IPS DF 6.9 (cell line): ENCODE data around the gene GALNT18.

Experiments
- DNase-seq: peaks from one replicate; pipeline ENCODE4 v3.0.0-alpha.2; 2013; ENCODE audit warnings: low read depth, low spot score
- H3K27ac ChIP-seq: one replicate; pipeline ENCODE4 v1.5.1; 2013; ENCODE audit warnings: low read length, control low read depth
- H3K27me3 ChIP-seq: 2 replicates; pipeline ENCODE4 v1.6.1; 2013; ENCODE audit warnings: mild to moderate bottlenecking, low read length; ENCODE audit not compliant: control insufficient read depth, insufficient read depth
- H3K36me3 ChIP-seq: 2 replicates; pipeline ENCODE4 v1.6.1; 2013; ENCODE audit warnings: low read length; ENCODE audit not compliant: control insufficient read depth, insufficient read depth
- H3K4me1 ChIP-seq: 2 replicates; pipeline ENCODE4 v1.6.1; 2013; ENCODE audit warnings: low read length; ENCODE audit not compliant: control insufficient read depth, insufficient read depth
- H3K4me3 ChIP-seq: 2 replicates; pipeline ENCODE4 v1.5.1; 2013; ENCODE audit warnings: mild to moderate bottlenecking, low read length
- H3K9me3 ChIP-seq: 2 replicates; pipeline ENCODE4 v1.6.1; 2013; ENCODE audit warnings: low read length, inconsistent platforms; ENCODE audit not compliant: control insufficient read depth, insufficient read depth
- WGBS: extraction: QIAGEN DNeasy Blood & Tissue Kit; methylation state at CpG from one replicate; pipeline ENCODE4 v1.1.7; 2013; ENCODE audit warnings: mixed read lengths, missing lambda C conversion rate; ENCODE audit not compliant: insufficient read length, insufficient coverage; 5-methylcytosine and 5-hydroxymethylcytosine counted together

Gene GALNT18

DNA sequence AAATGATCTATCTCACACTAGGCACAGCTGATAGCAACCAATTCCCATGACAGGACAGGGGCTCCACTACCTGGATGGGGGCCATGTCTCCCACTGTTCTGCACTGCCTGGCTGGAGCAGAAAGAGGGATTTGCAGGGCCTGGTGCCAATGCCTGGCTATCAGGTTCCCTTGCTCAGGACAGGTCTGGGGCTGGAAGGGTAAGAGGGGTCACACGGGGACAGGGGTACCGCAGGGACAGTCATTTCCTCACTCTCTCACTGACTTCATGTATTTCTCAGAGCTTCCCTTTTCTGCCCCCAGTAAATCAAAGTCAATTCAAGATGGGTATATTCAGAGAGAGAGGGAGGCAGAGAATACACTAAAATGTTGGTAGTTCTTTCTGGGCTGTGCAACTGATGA lies 149.7 kb downstream of the GALNT18 start:
- DNase-seq, result no peak
- Histone ChIP-seq H3K4me1 (no peaks in the 10 kb centered on the region), H3K9me3 (no peaks in the 10 kb centered on the region), H3K27ac (no peak overlapping the region), H3K27me3 (no peaks in the 10 kb centered on the region), H3K4me3 (no peak overlapping the region), H3K36me3 (0 out of 2 replicates have a peak, but pooled peaks cover 3% of the 10 kb centered on the region)
- no CpG with 5 or more reads among the region's 2 CpGs for WGBS

DNA sequence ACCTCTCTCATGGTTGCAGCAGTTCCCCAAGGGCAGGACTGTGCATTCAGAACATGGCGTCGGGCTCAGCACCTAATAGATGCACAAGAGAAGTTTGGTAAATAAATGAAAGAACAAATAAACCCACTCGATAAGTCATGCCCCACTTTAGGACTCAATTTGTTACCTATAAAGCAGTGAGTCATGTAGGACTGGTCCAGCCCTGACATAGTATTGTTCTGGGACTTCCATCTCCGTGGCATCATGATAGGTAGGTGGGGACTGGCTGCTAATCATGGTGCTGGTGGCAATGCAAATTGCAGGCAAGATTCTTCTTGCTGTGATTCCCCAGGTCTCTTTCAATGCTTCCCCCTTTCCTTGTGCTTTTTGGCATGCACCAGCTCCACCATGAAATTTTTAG lies 150.6 kb downstream of the GALNT18 start:
- H3K4me3 ChIP-seq, result no peak overlapping the region
- H3K27ac ChIP-seq, result no peak overlapping the region
- no peaks in the 10 kb centered on the region for H3K27me3 ChIP-seq
- no peak for DNase-seq
- H3K36me3 ChIP-seq, result 0 out of 2 replicates have a peak, but pooled peaks cover 3% of the 10 kb centered on the region
- no peaks in the 10 kb centered on the region for H3K9me3 ChIP-seq
- H3K4me1 ChIP-seq, result no peaks in the 10 kb centered on the region
- WGBS, result no CpG with 5 or more reads among the region's 4 CpGs

DNA sequence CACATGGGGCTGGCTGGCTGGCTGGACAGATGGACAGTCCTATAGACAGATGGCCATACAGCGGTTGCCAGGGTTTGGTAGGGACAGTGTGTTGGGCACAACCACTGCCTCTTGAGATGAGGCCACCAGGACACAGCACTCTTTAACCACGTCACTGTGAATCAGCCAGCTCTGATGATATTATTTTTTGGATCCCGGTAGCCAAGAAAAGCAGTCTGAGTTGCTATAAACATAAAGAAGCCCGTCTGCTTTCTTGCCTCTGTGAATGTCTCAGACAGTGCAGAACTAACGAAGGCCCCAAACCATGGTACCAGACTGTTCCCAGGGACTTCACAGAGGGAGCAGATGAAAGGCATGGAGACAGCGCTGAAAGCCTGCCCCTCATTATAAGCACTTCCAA lies 152.9 kb downstream of the GALNT18 start:
- Histone ChIP-seq H3K4me1 (no peaks in the 10 kb centered on the region), H3K4me3 (no peak overlapping the region), H3K36me3 (0 out of 2 replicates have a peak, but pooled peaks cover 3% of the 10 kb centered on the region), H3K9me3 (no peaks in the 10 kb centered on the region), H3K27me3 (no peaks in the 10 kb centered on the region), H3K27ac (no peak overlapping the region)
- WGBS, result no CpG with 5 or more reads among the region's 6 CpGs
- DNase-seq, result no peak

DNA sequence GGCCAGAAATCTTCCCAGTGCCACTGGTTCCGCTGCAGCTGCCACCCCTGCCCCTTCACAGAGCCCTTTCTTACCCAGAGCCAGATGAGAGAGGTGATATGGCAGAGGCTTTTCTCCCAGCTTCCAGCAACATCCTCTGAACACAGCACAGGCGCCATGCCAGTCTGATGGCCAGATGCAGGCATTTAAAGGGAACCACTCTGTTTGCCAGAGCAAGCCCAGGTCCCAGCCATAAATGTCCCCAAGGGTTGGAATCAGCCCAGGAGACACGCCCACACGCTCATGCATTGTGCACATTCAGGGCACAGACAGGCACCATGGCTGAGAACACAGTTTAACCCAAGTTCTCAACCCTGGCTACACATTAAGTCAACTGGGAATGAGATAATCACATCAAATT lies 154.5 kb downstream of the GALNT18 start:
- Histone ChIP-seq H3K9me3 (no peaks in the 10 kb centered on the region), H3K27me3 (no peaks in the 10 kb centered on the region), H3K4me1 (no peaks in the 10 kb centered on the region), H3K36me3 (0 out of 2 replicates have a peak, but pooled peaks cover 3% of the 10 kb centered on the region), H3K4me3 (no peak overlapping the region), H3K27ac (no peak overlapping the region)
- no peak for DNase-seq
- no CpG with 5 or more reads among the region's 4 CpGs for WGBS

DNA sequence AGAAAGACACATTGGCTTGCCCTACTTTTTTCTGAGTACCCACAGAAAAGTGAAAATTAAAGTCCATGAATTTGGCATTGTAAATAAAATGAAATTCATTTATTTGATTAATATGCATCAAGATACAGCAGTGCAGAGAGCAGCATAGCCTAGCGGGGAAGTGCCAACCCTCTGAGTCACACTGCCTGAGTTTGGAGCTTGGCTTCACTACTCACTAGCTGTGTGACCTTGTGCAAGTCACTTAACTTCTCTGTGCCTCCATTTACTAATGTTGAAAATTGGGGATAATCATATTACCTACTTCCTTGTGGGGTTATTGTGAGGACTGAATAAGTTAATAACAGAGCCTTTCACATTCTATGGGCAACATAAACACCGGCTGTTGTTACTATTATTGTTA lies 157.2 kb downstream of the GALNT18 start:
- WGBS, result no CpG with 5 or more reads among the region's 2 CpGs
- Histone ChIP-seq H3K9me3 (no peaks in the 10 kb centered on the region), H3K27ac (no peak overlapping the region), H3K4me3 (no peak overlapping the region), H3K4me1 (no peaks in the 10 kb centered on the region), H3K27me3 (no peaks in the 10 kb centered on the region), H3K36me3 (0 out of 2 replicates have a peak, but pooled peaks cover 3% of the 10 kb centered on the region)
- no peak for DNase-seq

DNA sequence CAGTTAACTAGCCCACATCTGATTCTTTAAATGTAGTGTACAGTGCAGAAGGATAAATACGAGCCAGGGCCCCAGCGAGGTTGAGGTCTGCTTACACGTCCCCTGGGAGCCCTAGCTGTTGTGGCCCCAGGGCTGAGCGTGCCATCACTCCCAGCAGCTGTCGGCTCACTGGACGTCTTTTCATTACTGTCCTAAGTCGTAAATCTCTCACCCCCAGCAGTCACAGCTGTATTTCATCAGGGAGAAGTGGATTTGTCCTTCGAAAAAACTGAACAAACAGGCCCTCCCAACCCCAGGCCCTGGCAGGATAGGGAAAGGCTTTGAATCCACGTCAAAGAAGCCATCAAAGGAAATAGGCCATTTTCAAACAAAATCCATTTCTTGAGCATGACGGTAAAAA lies 158.4 kb downstream of the GALNT18 start:
- no CpG with 5 or more reads among the region's 10 CpGs for WGBS
- Histone ChIP-seq H3K4me3 (no peak overlapping the region), H3K4me1 (no peaks in the 10 kb centered on the region), H3K27me3 (no peaks in the 10 kb centered on the region), H3K36me3 (0 out of 2 replicates have a peak, but pooled peaks cover 3% of the 10 kb centered on the region), H3K9me3 (no peaks in the 10 kb centered on the region), H3K27ac (no peak overlapping the region)
- no peak for DNase-seq

DNA sequence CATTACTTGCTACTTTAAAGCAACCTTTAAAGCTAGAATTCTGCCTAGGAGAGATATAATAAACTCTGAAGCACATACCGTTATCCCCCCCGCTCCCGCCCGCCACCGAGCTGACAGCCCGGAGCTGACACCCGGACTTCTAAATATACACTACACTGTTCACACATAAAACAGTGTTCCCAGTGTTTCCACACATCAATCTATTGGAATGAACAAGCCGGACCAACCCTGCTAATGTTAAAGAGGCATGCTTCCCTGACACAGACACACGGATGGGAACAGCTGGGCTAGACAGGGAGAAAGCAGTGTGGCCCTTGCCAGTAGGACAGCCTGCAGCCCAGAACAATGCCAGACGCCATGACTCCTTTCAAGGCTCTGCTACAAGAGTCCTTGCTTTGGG lies 160.3 kb downstream of the GALNT18 start:
- no peaks in the 10 kb centered on the region for H3K36me3 ChIP-seq
- no peak overlapping the region for H3K27ac ChIP-seq
- DNase-seq, result no peak
- H3K4me3 ChIP-seq, result no peak overlapping the region
- no CpG with 5 or more reads among the region's 10 CpGs for WGBS
- peaks cover 1% of the 10 kb centered on the region; the same call in 1 of the 2 replicates for H3K4me1 ChIP-seq
- H3K9me3 ChIP-seq, result no peaks in the 10 kb centered on the region
- no peaks in the 10 kb centered on the region for H3K27me3 ChIP-seq

DNA sequence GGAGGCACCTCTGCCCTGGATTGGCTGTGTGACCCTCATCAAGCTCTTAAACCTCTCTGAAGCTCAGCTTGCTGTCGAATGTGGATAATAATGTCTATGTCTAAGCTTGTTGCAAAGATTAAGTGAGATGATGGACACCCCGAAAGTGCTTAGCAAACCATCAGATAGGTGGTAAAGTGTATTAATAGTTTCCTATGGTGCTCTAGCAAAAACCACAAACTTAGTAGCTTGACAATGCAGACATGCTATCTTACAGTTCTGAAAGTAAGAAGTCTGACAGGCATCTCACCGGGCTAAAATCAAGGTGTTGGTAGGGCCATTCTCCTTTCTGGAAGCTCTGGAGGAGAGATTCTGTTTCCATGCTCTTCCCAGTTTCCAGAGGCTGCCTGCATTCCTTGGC lies 162.2 kb downstream of the GALNT18 start:
- Histone ChIP-seq H3K9me3 (no peaks in the 10 kb centered on the region), H3K4me3 (no peak overlapping the region), H3K36me3 (no peaks in the 10 kb centered on the region), H3K27ac (no peak overlapping the region), H3K27me3 (no peaks in the 10 kb centered on the region), H3K4me1 (peaks cover 1% of the 10 kb centered on the region; the same call in 1 of the 2 replicates)
- DNase-seq, result no peak
- no CpG with 5 or more reads among the region's 3 CpGs for WGBS

DNA sequence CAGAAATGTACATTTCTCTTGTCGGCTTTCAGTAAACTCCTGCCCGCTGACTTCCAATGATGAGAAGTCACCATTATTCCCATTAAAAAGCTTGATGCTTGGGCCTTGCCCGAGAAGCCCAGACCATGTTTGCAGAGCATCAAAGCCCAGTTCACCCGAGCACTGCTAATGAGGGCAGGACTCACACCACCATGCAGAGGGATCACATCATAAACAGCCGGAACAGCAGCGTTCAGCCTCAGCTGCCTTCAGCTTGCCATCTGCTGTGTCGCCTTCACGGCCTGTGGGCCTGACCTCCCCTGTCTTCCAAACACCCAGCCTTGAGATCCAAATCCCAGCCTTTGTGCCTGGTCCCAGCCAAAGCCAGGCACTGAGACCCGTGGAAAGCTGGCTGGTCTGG lies 163.3 kb downstream of the GALNT18 start:
- Histone ChIP-seq H3K9me3 (no peaks in the 10 kb centered on the region), H3K27ac (no peak overlapping the region), H3K27me3 (no peaks in the 10 kb centered on the region), H3K4me1 (peaks cover 1% of the 10 kb centered on the region; the same call in 1 of the 2 replicates), H3K4me3 (no peak overlapping the region), H3K36me3 (no peaks in the 10 kb centered on the region)
- DNase-seq, result no peak
- WGBS, result no CpG with 5 or more reads among the region's 9 CpGs

DNA sequence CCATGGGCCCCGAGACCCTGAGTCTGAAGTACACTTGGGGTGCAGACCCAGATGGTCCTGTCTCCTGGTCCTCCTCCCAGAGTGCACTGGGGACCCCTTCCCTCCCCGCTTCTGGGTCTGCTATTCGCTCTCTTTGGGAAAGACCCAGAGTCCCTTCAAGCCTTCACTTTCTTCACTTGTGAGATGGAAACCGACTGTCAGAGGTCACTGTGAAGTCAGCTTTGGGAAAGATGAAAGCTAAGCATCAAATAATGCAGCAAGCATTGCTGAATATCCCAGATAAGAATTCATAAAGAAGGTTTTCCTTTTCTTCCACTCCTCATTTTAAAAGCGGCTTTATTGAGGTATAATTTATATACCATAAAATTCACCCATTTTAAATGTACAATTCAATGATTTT lies 163.8 kb downstream of the GALNT18 start:
- no peak overlapping the region for H3K27ac ChIP-seq
- WGBS, result no CpG with 5 or more reads among the region's 5 CpGs
- H3K4me1 ChIP-seq, result peaks cover 1% of the 10 kb centered on the region; the same call in 1 of the 2 replicates
- no peaks in the 10 kb centered on the region for H3K9me3 ChIP-seq
- no peaks in the 10 kb centered on the region for H3K36me3 ChIP-seq
- H3K4me3 ChIP-seq, result no peak overlapping the region
- no peak for DNase-seq
- H3K27me3 ChIP-seq, result no peaks in the 10 kb centered on the region

DNA sequence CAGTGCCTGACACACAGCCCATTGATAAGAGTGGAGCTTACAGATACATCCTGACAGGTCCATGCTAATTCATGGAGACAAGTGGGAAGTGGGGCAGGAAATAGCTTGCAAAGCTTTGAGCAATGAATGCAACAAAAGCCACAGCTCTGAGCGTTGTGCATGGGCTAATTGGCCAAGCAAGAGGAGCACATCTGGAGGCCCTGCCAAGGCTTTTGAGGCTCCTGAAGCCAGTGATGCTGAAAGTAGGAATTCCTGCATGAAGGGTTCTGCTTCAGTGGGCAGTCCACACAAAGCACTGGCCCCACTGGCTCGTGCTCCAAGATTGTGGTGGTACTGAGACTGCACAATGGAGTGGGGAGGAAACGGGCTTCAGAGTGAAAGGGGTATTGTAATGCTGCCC lies 164.9 kb downstream of the GALNT18 start:
- Histone ChIP-seq H3K4me3 (no peak overlapping the region), H3K27me3 (no peaks in the 10 kb centered on the region), H3K4me1 (peaks cover 1% of the 10 kb centered on the region; the same call in 1 of the 2 replicates), H3K9me3 (no peaks in the 10 kb centered on the region), H3K36me3 (no peaks in the 10 kb centered on the region), H3K27ac (no peak overlapping the region)
- no peak for DNase-seq
- no CpG with 5 or more reads among the region's 3 CpGs for WGBS
